DLD1 (cell line): ENCODE results near the gene ARF1.

ENCODE experiments used
- in situ Hi-C: cut with HindIII; loops from 2 replicates; pipeline ENCODE4 v1.10.0; 2017; ENCODE audit warnings: low sequenced_read_pairs

ARF1 gene

GRCh38 chr1:228117335-228117734, 34.8 kb downstream of the ARF1 start:
- in situ Hi-C loops, result no loop called here

DNA sequence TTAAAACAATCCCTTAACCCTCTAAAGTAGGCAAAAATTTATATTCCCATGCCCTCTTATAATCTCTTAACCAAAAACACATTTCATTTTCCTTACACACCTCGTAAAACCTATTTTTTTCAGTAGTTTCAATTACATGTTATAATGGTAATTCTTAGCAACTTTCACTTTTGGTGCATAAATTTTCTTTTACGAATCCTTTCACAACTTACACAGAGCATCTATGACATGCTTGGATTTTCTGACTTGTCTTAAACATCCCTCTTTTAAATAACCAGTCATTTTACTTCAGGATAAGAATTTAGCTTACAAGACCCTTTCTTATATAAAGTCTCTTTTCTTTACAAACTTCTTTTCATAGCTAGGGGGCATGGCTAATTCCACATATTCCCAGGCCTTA, 35.5 kb downstream of the ARF1 start:
- in situ Hi-C loops, result no loop called here

- in situ Hi-C loops, result no loop called here
Measured at GRCh38 chr1:228120351-228120750, 37.8 kb downstream of the ARF1 start.

DNA sequence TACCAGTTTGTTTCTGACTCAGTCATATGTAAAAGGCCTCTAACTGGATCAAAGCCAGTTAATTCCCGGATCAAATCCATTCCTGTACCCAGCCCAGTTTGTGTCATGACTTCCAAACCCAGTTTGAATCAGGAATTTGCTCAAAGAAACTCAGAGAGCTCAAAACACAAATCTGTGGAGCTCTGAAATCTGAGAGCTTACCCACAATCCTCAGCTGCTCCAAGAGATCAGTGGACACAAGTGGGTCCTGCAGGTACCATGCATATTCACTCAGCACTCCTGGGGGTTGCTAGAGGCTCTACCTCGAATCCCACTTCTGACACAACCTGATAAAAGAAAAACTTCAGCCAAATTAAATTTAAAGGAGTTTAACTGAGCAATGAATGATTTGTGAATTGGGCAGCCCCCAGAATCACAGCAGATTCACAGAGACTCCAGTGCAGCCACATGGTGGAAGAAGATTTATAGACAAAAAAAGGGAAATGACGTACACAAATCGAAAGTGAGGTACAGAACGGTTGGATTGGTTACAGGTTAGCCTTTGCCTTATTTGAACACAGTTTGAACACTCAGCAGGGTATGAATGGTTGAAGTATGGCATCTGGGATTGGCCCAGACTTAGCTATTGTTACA, 38.5 kb downstream of the ARF1 start:
- in situ Hi-C loops, result no loop called here

- in situ Hi-C loops, result no loop called here
Measured at GRCh38 chr1:228122921-228123441, 40.5 kb downstream of the ARF1 start.

GRCh38 chr1:228123505-228123904, 41.0 kb downstream of the ARF1 start:
- in situ Hi-C loops, result no loop called here

GRCh38 chr1:228125185-228125584, 42.7 kb downstream of the ARF1 start:
- in situ Hi-C loops, result no loop called here

DNA sequence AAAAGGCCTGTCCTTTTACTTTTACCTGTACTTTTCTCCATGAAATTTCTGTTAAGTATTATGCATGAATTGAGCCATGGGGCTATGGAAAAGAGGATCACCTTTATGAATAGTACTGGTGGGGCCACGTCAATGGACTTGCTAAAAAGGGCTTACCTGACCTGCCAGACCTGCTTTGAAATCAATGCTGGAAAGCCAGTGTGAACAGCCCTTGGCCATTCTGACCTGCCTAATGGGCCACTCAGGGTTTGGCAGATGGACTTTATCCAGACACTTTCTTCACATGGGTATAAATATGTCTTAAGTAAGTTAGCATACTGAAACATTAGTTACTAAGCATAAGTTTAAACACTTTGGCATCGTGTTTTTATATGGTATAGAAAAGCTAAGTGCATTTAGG, 49.3 kb downstream of the ARF1 start:
- in situ Hi-C loops, result loop anchor here (10.0 kb wide), 1 partner anchor 113 kb away; no protein-coding TSS in a partner anchor

DNA sequence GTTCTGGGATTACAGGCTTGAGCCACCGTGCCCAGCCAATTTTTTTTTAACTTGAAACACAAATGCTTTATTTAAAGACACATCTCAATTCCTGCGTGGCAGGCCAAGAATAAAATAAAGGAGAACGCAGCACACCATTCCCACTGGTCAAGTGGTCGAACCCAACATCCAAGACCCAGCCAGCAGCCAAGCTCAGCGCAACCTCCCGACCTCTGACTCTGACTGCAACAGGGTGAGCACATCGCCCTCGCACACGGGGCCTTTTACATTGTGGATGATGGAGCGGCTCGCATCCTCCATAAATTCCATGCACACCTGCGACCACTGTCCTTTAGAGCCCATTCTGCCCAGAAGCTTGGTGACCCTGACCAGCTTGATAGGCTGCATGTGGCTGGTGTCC, 52.1 kb downstream of the ARF1 start:
- in situ Hi-C loops, result loop anchor here (10.0 kb wide), 1 partner anchor 110 kb away; no protein-coding TSS in a partner anchor

DNA sequence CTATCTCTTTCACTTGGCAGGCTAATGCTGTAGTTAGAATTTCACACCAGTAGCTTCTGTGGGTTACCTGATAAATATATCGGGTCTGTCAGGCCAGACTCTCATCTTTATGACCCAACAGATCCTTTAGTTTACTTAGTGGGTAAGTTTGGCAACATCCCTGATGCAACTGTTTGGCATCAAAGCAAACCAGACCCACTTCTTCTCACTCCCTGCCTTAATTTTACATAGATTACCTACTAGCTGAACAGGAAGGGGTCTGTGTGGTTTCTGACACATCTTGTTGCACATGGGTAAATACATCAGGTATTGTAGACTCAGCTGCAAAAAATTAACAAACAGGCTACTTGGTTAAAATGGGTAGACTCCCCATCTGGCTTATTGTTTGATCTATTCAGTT, 54.4 kb downstream of the ARF1 start:
- in situ Hi-C loops, result loop anchor here (10.0 kb wide), 1 partner anchor 108 kb away; no protein-coding TSS in a partner anchor

- in situ Hi-C loops, result loop anchor here (10.0 kb wide), 1 partner anchor 105 kb away; no protein-coding TSS in a partner anchor
Measured at GRCh38 chr1:228139406-228139930, 57.0 kb downstream of the ARF1 start.

DNA sequence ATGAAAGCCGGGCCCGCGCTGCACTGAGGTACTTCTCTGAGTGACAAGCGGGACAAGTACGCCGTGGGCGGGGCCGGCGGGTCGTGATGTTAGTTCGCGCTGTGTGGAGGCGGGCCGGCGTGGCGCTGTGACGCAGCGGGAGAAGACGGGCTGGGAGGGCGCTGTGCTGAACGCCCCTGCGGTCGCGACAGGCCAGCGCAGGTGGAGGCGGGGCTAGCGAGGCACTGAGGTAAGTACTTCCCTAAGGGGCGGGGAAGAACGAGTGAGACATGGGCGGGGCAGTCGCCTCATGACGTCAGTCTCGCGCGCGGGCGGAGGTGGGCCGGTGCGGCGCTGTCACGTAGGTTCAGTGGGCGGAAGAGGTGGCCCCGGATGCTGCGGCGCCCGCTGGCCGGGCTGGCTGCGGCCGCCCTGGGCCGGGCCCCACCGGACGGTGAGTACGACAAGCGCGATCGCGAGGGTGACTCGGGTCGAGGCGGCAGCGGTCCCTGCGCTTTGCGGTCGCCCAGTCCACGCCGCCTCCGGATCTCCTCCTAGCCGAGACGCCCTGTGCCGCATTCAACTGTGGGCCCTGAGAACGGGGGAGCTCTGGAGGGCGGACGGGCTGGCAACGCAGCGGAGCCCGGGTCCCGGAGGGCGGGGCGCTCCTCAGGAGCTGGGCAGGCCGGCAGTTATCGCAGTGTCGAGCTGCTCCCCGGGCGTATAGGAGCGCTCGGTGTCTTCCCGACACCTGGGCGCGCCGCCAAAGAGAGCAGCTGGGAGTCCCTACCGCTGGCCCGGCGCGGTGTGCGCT, 57.6 kb downstream of the ARF1 start, which contains the start of gene GUK1:
Gene GUK1, plus strand, starts transcription at position 349 of the 793 bp plus-strand sequence. Its CDS starts 24 bp downstream, at position 373.
- in situ Hi-C loops, result loop anchor here (10.0 kb wide), 1 partner anchor 105 kb away; no protein-coding TSS in a partner anchor

DNA sequence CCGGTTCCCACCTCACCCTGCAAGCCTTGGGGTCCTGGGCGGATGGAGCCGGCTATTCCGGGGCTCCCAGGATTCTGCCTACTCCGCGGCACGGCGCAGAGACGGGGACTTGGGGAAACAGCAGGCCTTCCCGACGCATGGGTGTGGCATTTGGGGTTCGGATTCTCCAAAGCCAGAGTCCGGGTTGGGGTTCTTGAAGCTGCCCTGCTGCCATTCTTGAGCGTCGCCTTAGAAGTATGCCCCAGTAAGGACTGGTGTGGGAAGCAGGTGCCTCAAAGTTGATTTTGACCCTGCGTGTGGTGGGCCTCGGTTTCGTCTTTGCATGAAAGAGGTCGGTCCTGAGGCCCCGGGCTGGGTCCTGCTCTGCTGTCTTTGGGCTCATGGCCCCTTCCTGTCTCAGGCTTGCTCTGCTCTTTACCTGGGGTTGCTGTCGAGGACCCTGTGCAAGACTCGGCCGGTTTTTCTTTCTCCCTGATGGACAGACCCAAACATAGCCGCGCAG, 58.3 kb downstream of the ARF1 start:
- in situ Hi-C loops, result no loop called here

DNA sequence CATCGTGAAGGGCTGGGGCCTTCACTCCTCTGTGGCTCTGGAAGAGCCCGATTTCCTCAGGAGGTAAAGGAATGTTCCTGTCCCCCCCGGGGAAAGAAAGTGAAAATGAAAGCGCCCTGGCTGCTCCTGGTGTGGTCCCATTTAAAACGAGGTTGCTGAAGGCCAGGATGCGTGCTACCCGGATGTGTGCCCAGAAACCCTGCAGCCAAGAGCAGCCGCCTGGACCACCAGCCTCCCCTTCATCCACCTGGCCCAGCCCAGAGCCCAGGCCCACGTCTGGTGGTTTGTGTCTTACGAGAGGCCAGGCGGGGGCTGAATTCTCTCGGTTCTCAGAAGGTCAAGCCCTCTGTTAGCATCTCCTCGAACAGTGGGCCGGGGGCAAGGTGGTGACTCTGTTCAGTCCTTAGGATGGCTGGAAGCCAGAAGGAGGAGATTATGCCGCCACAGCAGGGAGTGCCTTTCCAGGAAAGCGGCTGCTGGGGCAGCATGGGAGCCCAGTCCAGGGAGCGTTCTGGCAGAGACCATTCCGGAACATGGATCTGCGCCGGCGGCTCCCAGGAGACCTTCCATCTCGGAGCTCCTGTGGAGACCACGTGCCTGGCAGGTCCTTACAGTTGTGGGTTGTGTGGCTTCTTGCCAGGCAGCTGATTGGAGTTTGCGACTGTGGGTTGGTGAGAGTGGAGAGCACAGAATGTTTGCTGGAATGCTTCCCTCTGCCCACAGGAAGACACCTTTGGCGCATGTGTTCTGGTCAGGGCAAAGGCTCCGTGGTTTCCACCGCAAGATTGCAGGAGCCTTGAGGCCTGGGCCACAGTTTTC, 58.9 kb downstream of the ARF1 start:
- in situ Hi-C loops, result no loop called here

GRCh38 chr1:228142155-228142691, 59.7 kb downstream of the ARF1 start:
- in situ Hi-C loops, result no loop called here

DNA sequence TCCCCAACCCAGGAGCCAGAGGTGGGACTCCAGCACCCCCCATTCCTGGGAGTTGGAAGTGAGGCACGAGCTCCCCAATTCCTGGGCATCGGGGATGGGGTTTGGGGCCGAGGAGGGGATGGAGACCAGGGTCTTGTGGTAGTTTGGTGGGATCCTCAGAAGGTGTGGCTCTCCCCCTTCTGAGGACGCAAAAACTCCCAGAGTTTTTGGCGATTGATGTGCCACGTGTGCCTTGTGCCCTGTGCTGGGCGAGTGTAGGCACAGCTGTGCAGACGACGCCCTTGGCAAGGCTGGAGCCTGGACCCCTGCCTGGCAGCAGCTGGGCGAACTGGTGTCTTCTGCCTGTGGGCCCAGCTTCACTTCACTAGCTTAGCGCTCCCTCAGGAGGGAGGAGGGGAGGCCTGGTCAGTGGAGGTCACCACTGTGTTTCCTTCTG, 60.2 kb downstream of the ARF1 start:
- in situ Hi-C loops, result no loop called here

GRCh38 chr1:228143480-228144192, 61.1 kb downstream of the ARF1 start:
- in situ Hi-C loops, result no loop called here

DNA sequence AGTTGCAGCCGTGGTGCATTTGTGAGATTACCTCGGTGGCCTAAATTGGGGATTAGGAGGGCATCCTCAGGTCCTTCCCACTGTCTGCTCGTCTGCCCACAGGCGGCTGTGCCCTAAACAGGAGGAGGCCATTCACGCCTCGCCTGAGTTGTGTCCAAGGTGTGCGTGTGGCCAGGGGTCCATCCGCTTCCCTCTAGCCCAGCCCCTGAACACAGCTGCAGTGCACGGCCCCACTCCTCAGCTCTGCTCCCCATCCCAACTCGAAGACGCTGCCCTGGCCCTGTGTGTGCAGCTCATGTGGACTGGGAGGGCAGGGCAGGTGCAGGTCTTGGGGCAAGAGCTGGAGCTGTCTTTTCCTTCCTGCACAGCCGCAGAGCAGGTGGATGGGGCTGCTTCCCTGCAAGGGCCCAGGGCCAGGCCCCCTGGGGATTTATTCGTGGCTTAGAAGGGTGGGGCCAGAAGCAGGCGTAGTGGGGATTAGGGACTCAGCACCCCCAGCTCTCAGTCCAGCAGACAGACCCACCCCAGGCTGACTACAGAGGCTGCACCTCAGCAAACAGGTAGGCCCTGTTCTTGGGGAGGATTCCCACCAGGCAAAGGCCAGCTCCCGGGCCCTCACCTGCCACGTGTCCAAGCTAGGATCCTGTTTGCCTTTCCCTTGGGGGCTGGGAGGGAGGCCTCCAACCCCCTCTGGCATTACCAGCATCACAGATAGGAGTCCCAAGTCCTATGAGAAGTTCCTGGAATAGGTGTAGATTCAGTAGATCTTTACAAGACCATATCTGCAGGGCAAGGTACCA, 61.9 kb downstream of the ARF1 start:
- in situ Hi-C loops, result no loop called here

GRCh38 chr1:228144993-228145343, 62.5 kb downstream of the ARF1 start:
- in situ Hi-C loops, result no loop called here
